Right lobe of liver (tissue), 4 donors: ENCODE measurements around the gene RRAS2.
"Not testable (repeated sequence)": the region's sequence is repeated elsewhere in the genome, so short reads cannot be mapped to it uniquely, and the experiment has no call there.

ENCODE experiments used
- POLR2A ChIP-seq: fragments of 450-650 bp; IDR thresholded peaks from one replicate; pipeline ENCODE4 v1.6.1; 2017; ENCODE audit warnings: antibody characterized with exemption, mild to moderate bottlenecking
- TF ChIP-seq, protein P1 (sequence below), 4 donors: fragments of 200-600 bp in 3 of 4; fragments of 450-650 bp in 1 of 4; IDR thresholded peaks; one replicate each; pipeline versions ENCODE4 v1.5.1 to v1.8.0; 2016 to 2022; ENCODE audit warnings: antibody characterized with exemption in 4 of 4, mild to moderate bottlenecking in 2 of 4
- donor health status: DM: no; HTN: no; CAD: no.
- donor health status: DM: no; HTN: no; CAD: no.
- donor health status: DM: no; HTN: yes; CAD: no.

DNA sequence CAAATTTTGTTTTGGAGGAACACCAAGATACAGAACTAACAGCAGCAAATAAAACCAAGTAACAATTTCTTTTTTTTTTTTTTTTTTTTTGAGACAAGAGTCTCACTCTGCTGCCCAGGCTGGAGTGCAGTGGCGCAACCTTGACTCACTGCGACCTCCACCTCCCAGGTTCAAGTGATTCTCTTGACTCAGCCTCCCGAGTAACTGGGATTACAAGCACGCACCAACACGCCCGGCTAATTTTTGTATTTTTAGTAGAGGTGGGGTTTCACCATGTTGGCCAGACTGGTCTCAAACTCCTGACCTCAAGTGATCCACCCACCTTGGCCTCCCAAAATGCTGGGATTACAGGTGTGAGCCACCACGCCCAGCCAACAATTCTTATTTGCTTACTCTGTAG is 4.4 kb downstream of the RRAS2 start:
- TF ChIP-seq, protein P1, sequence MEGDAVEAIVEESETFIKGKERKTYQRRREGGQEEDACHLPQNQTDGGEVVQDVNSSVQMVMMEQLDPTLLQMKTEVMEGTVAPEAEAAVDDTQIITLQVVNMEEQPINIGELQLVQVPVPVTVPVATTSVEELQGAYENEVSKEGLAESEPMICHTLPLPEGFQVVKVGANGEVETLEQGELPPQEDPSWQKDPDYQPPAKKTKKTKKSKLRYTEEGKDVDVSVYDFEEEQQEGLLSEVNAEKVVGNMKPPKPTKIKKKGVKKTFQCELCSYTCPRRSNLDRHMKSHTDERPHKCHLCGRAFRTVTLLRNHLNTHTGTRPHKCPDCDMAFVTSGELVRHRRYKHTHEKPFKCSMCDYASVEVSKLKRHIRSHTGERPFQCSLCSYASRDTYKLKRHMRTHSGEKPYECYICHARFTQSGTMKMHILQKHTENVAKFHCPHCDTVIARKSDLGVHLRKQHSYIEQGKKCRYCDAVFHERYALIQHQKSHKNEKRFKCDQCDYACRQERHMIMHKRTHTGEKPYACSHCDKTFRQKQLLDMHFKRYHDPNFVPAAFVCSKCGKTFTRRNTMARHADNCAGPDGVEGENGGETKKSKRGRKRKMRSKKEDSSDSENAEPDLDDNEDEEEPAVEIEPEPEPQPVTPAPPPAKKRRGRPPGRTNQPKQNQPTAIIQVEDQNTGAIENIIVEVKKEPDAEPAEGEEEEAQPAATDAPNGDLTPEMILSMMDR (IDR thresholded peaks at IDR 0.05): not testable (repeated sequence)
- TF ChIP-seq POLR2A: not testable (repeated sequence)
